Nephron progenitor cell (in vitro differentiated cells): ENCODE results near the gene ENKD1.
A peak's percentile ranks its signal among the peaks of the same experiment; 100 is the strongest.

Experiments used
- DNase-seq: peaks from one replicate; pipeline ENCODE4 v3.0.0; 2021
- H3K27ac Mint-ChIP-seq: 2 replicates; pipeline ENCODE4 v1.8.0; 2021; ENCODE audit warnings: mild to moderate bottlenecking, moderate library complexity, mixed read lengths
- H3K27me3 Mint-ChIP-seq: 2 replicates; pipeline ENCODE4 v1.8.0; 2021; ENCODE audit warnings: mild to moderate bottlenecking, low read depth, mixed read lengths; ENCODE audit not compliant: poor library complexity
- H3K36me3 Mint-ChIP-seq: 2 replicates; pipeline ENCODE4 v1.8.0; 2021; ENCODE audit warnings: low read depth, mixed read lengths
- H3K4me1 Mint-ChIP-seq: 2 replicates; pipeline ENCODE4 v1.8.0; 2021; ENCODE audit warnings: mixed read lengths
- H3K4me3 Mint-ChIP-seq: 2 replicates; pipeline ENCODE4 v1.8.0; 2021; ENCODE audit warnings: mild to moderate bottlenecking, moderate library complexity, mixed read lengths
- H3K9me3 Mint-ChIP-seq: 2 replicates; pipeline ENCODE4 v1.8.0; 2021; ENCODE audit warnings: mild to moderate bottlenecking, moderate library complexity, mixed read lengths
- TF ChIP-seq, protein P1 (sequence below): fragments of 200-600 bp; sonication (generic); IDR thresholded peaks from 2 replicates; pipeline ENCODE4 v1.5.0; 2021; ENCODE audit warnings: antibody characterized with exemption

Gene ENKD1

DNA sequence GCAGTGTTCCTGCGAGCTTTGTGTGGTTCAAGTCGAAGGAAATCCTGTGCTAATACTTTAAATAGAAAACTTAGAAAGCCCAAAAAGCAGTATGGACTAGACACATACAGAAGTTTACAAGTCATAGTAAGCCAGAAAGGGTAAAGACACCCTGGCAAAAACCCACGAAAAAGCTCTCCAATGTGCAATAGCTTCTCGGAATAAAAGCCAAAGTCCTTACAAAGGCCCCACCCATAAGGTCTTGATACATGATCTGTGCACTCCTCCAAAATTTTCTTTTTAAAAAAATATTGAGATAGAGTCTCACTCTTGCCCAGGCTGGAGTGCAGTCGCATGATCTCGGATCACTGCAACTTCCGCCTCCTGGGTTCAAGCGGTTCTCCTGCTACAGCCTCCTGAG lies 10.4 kb upstream of the ENKD1 start:
- Mint-ChIP-seq H3K4me1 (peaks cover 12% of the 10 kb centered on the region), H3K27me3 (no peaks in the 10 kb centered on the region), H3K9me3 (no peaks in the 10 kb centered on the region), H3K4me3 (no peak overlapping the region), H3K27ac (no peak overlapping the region), H3K36me3 (peaks cover 8% of the 10 kb centered on the region)
- TF ChIP-seq, protein P1, sequence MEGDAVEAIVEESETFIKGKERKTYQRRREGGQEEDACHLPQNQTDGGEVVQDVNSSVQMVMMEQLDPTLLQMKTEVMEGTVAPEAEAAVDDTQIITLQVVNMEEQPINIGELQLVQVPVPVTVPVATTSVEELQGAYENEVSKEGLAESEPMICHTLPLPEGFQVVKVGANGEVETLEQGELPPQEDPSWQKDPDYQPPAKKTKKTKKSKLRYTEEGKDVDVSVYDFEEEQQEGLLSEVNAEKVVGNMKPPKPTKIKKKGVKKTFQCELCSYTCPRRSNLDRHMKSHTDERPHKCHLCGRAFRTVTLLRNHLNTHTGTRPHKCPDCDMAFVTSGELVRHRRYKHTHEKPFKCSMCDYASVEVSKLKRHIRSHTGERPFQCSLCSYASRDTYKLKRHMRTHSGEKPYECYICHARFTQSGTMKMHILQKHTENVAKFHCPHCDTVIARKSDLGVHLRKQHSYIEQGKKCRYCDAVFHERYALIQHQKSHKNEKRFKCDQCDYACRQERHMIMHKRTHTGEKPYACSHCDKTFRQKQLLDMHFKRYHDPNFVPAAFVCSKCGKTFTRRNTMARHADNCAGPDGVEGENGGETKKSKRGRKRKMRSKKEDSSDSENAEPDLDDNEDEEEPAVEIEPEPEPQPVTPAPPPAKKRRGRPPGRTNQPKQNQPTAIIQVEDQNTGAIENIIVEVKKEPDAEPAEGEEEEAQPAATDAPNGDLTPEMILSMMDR, result no peak
- no peak for DNase-seq

DNA sequence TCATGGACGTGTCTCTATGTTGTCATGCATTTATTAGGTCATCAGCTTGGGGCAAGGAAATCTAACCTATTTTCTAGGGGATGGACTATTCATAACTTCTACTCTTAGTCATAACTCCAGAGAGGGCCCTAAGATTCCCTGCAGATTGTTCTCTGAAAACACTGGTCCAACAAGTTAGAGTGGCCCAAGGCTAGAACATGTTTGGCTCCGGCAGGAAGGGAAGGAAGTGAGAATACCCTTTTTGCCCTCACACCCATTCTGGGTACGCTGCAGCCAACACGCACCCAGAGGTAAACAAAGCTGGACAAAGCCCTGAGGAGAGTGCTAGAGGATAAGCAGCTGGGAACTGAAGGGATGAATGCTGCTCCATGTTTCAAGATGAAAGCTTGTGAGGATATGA lies 10.0 kb upstream of the ENKD1 start:
- H3K4me3 Mint-ChIP-seq, result no peak overlapping the region
- TF ChIP-seq, protein P1, result no peak
- H3K27me3 Mint-ChIP-seq, result no peaks in the 10 kb centered on the region
- H3K9me3 Mint-ChIP-seq, result no peaks in the 10 kb centered on the region
- no peak overlapping the region for H3K27ac Mint-ChIP-seq
- H3K36me3 Mint-ChIP-seq, result peaks cover 8% of the 10 kb centered on the region
- no peak for DNase-seq
- peaks cover 12% of the 10 kb centered on the region for H3K4me1 Mint-ChIP-seq

DNA sequence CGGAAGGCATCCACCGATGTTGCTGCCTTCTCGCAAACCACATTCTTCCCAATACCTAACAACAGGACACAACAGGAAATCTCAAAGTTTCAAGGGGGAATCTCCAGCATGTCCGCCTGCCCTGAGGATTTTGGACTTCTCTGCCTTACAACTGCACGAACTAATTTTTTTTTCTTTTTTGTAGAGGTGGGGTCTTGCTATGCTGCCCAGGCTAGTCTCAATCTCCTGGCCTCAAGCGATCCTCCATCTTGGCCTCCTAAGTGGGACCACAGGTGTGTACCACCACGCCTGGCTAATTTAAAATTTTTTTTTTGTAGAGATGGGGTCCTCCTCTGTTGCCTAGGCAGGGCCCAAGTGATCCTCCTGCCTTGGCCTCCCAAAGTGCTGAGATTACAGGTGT lies 9.4 kb upstream of the ENKD1 start:
- H3K9me3 Mint-ChIP-seq, result no peaks in the 10 kb centered on the region
- no peaks in the 10 kb centered on the region for H3K27me3 Mint-ChIP-seq
- H3K27ac Mint-ChIP-seq, result no peak overlapping the region
- H3K36me3 Mint-ChIP-seq, result peaks cover 8% of the 10 kb centered on the region
- peaks cover 12% of the 10 kb centered on the region for H3K4me1 Mint-ChIP-seq
- H3K4me3 Mint-ChIP-seq, result no peak overlapping the region
- no peak for DNase-seq
- TF ChIP-seq, protein P1, result no peak

DNA sequence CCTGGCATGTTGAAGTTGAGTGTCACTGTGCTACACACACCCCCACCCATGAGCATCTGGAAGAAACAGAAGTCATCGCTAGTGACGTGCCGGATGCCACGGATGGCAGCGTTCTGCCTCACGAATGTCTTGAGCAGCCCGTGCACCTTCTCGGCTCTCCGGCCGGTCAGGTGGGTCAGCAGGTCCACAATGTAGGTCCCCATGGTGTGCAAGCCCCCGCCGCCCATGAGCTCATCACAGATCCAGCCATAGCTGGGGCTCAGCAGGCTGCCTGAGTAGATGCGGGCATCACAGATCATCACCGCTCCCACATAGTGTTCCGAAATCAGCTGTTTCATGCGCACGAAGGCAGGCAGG lies 9.0 kb upstream of the ENKD1 start:
- peaks cover 7% of the 10 kb centered on the region for H3K36me3 Mint-ChIP-seq
- DNase-seq, result no peak
- H3K27me3 Mint-ChIP-seq, result no peaks in the 10 kb centered on the region
- H3K4me1 Mint-ChIP-seq, result peaks cover 12% of the 10 kb centered on the region
- no peaks in the 10 kb centered on the region for H3K9me3 Mint-ChIP-seq
- H3K27ac Mint-ChIP-seq, result no peak overlapping the region
- H3K4me3 Mint-ChIP-seq, result no peak overlapping the region
- TF ChIP-seq, protein P1, result no peak

DNA sequence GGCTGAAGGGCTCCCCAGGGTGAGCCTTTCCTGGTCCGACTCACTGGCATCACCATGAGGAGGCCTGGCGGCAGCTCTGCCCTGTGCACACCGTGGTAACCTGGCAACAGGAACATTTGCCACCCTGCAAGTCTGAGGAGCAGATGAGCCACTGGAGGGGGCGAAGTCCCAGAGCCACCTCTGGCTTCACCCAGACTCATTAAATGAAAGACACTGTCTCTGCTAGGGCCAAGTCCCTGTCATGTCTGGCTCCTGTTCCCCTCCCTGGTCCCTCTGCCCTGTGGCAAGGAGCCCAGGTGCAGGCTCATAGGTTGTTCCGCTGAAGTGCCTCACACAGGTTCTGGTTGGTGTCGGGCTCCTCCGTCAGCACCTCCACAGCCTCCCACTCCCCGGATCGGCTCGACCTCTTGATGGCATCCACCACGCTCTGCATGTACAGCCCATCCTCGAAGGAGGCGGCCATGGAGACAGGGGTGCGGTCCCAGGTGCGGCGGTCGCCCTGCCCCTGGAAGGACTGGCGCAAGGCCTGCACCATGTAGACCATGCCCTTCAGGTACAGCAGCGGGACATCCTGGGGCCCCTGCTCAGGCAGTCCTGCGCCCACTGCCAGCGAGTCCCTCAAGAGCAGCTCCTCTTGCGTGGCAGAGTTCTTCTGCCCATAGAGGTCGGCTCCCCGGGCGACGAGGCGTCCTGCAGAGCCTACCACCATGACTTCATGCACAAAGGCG lies 8.5 kb upstream of the ENKD1 start:
- peaks cover 2% of the 10 kb centered on the region for H3K36me3 Mint-ChIP-seq
- peak overlapping the region; percentile 68 for H3K27ac Mint-ChIP-seq
- peaks cover 12% of the 10 kb centered on the region for H3K4me1 Mint-ChIP-seq
- DNase-seq, result no peak
- no peaks in the 10 kb centered on the region for H3K9me3 Mint-ChIP-seq
- H3K27me3 Mint-ChIP-seq, result no peaks in the 10 kb centered on the region
- no peak overlapping the region for H3K4me3 Mint-ChIP-seq
- TF ChIP-seq, protein P1, result no peak
